Measurements from ENCODE around the gene H1-8.

Gene H1-8

DNA sequence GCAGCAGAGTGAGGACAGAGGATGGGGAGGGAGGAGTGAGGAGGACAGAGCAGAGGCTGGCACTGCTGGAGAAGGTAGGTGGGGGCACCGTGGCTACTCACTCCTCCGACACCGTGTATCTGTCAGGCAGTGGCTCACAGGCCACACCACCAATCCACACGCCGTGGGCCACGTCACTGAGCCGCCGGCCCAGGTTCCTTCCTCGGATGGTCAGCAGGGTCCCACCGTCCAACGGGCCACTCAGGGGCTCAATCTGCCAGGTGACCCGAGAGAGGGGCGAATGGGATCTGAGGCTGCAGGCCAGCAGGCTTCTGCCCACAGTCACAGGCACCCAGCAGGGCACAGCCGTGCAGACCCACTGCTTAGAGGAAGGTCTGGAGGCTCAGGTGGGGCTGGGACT is 30.5 kb downstream of the H1-8 start:
- no peak for DNase-seq (ENCODE audit: low spot score)

GRCh38 chr3:129574206-129574605 is 31.2 kb downstream of the H1-8 start:
- DNase-seq (ENCODE audit: low spot score) = no peak

DNA sequence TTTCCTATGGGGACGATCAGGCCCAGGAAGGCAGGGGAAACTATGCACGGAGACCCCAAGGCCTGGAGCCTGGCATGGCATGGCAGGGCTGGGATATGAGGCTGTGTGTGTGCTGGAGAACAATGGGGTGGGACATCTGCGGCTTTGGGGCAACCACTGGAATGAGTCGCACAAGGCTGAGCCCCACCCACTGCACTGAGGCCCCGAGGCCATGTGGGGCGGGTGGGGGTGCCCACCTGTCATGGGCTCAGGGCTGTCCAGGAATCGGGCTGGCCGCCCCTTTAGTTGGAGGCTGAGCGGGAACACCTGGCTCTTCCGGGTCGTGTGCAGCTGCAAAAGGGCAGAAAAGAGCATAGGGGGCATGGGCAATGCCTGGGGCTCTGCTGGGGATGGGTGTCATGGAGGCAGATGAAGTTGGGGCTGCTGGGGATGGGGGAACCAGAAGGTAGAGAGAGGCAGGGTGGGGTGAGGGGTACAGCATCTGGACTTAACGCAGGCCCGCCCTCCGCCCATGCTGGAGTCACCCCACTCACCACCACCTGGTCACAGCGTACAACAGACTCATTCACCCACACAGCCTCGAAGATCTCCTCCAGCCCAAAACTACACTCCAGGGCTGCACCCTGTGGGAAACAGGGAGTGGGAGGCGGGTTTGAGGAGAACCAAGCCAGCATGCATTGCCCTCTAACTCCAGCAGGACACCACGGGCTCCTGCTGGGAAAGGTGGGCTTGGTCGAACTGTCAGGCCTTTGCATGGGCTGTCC is 32.4 kb downstream of the H1-8 start:
- no peak for DNase-seq (ENCODE audit: low spot score)

GRCh38 chr3:129575997-129576384 is 33.0 kb downstream of the H1-8 start:
- DNase-seq (ENCODE audit: low spot score) = no peak

- DNase-seq (ENCODE audit: low spot score) = no peak
These were observed 33.8 kb downstream of the H1-8 start for GRCh38 chr3:129576514-129577352.

DNA sequence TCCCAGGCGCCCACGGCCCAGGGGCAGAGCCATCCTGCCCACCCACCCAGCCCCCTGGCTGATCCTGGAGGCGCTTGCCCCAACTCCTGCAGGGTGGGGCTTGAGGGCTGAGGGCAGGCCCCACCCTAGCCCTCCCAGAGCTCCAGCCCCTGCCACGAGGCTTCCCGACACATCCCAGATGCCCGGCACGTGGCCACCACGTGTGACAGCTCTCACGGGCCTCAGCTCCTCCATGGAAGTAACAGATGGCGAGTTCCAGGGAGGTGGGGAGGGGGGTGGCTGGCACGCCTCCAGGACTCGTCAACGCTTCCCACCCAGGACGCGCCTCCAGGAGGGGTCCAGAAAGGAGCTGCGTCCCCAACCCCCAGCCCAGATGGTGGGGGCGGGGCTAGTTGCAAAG is 34.4 kb downstream of the H1-8 start:
- no peak for DNase-seq (ENCODE audit: low spot score)

GRCh38 chr3:129577925-129578786 is 35.2 kb downstream of the H1-8 start:
- no peak for DNase-seq (ENCODE audit: low spot score)

DNA sequence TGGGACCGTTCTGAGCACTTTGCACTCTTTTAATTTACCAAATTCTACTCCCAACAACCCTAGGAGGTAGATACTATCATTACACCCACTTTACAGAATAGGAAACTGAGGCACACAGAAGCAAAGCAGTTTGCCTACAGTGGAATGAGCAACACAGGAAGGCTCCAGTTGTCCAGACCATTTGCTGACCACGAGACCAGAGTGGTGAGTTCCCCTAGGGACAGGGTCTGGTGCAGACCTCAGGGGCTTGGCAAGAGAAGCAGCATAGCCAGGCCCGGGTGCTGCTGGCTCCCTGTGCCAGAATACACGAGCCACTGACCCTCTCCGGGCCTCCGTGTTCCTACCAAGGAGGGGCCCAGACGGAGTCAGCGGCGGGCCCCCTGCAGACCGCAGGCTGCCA is 37.0 kb downstream of the H1-8 start:
- no peak for DNase-seq (ENCODE audit: low spot score)

GRCh38 chr3:129581623-129582022 is 38.6 kb downstream of the H1-8 start:
- no peak for DNase-seq (ENCODE audit: low spot score)

DNA sequence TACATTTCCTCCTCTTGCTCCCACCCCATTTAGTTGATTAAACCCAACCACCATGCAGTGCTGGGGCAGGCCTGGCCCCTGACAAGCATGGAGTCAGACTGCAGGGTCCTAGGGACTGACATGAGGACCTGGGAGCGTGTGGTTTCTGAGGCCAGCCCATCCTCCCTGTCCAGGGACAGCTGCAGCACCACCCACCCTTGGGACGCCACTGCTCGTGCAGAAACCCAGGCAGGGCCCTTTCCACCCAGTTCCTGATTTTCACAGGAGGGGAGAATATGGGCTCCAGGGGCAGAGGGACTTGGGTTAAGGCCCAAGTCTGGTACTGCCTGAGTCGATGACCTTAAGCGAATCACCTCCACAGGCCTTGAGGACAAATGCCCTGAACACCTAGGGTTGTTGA is 39.8 kb downstream of the H1-8 start:
- no peak for DNase-seq (ENCODE audit: low spot score)

GRCh38 chr3:129583289-129583688 is 40.3 kb downstream of the H1-8 start:
- DNase-seq (ENCODE audit: low spot score) = no peak

- DNase-seq (ENCODE audit: low spot score) = no peak
These were observed 41.7 kb downstream of the H1-8 start for GRCh38 chr3:129584631-129585030.

DNA sequence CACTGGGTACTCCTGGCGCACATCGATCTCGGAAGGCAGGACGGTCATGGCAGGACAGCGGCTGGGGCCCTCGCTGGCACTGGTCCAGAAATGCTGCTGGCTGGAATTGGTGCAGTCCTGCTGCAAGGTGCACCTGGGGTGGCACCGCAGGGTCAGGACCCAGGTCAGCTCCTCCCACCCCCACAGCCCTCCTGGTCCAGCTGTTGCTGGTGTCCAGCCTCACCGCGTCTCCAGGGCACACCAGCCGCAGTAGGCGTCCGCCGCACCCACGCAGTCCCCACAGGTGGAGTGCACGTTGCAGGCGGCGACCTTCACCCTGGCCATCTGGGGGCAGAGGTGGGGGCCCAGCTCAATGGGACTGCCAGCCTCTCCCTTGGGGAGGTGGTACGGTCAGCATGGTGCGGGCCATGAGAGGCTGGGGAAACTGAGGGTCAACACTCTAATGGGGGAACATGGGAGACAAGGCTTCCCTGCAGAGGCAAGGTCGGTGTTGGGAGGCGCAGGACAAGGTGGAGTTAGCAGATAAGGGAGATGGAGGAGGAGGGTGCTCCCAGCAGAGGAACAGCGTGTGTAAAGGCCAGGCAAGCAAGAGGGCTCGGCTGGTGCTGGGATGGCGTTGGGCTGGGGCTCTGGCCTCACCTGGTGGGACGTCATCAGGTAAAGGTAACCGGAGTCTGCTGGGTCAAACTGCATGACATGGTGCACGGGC is 43.1 kb downstream of the H1-8 start:
- no peak for DNase-seq (ENCODE audit: low spot score)

DNA sequence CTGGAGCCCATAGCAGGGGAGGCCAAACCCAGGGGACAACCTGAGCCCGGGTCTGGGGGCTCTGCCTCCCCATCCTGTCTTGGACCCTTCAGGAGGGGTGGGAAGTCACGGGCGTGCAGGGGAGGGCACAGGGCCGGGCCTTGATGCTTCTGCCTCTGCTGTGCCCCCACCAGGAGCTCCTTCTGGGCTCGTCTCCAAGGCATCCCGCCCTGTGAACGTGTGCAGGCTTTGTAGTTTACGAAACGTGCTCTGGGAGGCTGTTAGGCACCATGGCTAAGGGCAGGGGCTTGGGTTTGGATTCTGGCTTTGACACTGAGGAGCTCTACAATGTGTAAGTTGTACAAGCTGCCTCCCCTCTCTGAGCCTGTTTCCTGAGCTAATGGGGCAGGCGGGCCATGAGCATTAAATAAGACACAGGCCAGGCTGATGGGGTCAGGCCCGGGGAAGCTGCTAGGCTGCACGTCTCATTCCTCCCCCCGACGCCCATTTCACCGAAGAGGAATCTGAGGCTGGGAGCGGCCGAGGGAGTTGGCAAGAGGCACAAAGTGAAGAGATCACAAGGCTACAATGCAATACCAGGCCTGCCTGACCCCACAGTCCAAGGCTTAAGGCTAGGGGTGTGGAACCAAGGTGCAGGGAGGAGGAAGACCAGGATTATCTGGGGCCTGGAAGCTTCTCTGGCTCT is 43.9 kb downstream of the H1-8 start:
- no peak for DNase-seq (ENCODE audit: low spot score)

DNA sequence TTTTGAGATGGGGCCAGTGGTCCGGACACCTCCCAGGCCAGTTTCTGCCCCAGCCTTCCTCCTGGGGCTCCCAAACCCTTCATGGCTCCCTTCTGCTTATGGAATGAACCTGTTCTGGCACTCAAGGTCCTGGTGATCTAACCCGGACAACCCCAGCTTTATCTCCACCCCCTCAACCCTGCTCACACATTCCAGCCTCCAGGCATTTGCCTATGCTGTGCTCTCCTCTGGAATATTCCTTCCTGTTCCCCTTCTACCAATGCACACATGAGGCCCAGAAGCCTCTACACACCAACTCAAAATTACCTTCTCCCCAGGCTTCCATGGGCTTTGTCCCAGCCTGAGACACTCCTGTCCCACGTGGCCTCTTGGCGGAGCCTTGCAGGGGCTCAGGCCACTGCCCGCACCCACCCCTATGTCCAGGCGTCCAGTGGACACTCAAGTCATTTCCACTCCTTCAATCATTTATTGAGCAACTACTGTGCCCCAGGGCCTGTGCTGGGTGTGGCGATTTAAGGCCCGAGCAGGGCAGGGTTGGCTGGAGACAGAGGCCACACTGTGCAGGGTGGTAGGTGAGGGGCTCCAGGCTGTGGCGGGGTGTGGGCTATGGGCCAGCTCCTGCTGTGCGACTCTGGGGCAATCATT is 44.7 kb downstream of the H1-8 start:
- DNase-seq (ENCODE audit: low spot score) = no peak

DNA sequence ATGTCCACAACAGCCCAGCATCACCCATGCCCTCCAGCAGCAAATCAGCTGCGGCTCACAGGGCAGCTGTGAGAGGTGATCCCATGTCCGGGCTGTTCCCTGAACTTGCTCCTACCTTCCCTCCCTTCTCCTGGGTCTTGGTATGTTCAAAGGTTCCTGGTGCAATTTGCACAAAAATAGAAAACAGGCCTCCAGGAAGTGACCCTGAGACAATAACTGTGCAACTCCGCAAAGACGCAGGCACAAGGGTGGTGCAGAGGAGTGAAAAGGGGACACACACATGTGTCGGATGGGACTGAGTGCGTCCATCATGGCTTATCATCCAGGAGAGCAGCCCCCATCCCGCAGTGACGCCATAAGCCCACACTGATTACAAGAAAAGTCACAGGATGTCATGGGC is 47.2 kb downstream of the H1-8 start:
- no peak for DNase-seq (ENCODE audit: low spot score)

DNA sequence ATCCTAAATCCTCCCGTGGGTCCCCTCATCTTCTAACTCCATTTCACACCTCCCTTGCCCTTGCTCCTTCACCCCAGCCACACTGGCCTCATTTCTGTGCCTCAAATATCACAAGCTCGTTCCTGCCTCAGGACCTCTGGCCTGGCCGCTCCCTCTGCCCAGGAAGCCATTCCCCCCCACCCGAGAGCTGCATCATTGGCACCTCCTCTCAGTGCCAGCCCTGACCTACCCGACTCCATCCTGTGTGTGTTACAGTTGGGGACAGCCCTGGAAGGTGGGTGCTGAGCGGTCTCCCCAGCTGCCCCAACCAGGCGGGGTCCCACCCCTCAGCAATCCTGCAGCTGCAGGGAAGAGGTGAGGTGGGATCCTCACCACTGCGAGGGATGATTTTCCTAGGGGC is 49.0 kb downstream of the H1-8 start:
- no peak for DNase-seq (ENCODE audit: low spot score)

GRCh38 chr3:129592381-129593131 is 49.6 kb downstream of the H1-8 start:
- no peak for DNase-seq (ENCODE audit: low spot score)

DNA sequence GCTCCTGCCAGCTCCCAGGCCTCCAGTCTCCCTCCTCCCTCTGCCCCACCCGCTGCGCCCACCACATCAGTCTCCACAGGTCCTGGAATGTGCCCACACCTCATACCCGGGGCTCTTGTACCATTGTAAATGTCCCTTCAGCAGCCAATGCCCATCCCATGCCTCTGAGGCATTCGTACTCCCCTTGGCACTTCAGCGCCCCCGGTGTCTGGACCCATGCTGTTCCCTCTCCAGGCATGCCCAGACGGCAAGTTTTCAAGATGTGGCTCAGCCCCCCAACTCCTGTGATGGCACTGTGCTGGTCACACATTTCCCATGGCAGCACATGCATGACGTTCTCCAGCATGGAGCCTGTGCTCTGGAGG is 50.2 kb downstream of the H1-8 start:
- no peak for DNase-seq (ENCODE audit: low spot score)
